ENCODE data around the gene INSM1. TPM values are rescaled to one million over a fixed set of nuclear protein-coding genes. Genes with fewer than 3 reads are reported as not detected.

The INSM1 gene
- total and polyA plus RNA-seq, 5 donors from 2014 or later = 0.12 TPM; not detected in 4

GRCh38 chr20:20386192-20386591 lies 18.3 kb downstream of the INSM1 start:
- ATAC-seq (ENCODE audit: low read depth in 2 of 2) = no peak

GRCh38 chr20:20390393-20390792 lies 22.5 kb downstream of the INSM1 start:
- DNase-seq (no peak), ATAC-seq (ENCODE audit: low read depth in 2 of 2) (no peak)
- Mint-ChIP-seq H3K4me3 (no peak overlapping the region), H3K36me3 (peaks cover 25% of the 10 kb centered on the region), H3K27ac (no peak overlapping the region), H3K9me3 (no peaks in the 10 kb centered on the region), H3K4me1 (peaks cover 0 to 8% (median 0%) of the 10 kb centered on the region in 4 donors), H3K27me3 (no peaks in the 10 kb centered on the region)
- Histone ChIP-seq H3K4me1 (ENCODE audit: control insufficient read depth, insufficient read depth, low read length, poor library complexity, severe bottlenecking) (no peaks in the 10 kb centered on the region), H3K27ac (ENCODE audit: insufficient read depth, low read length, poor library complexity, severe bottlenecking) (no peak overlapping the region), H3K27me3 (ENCODE audit: control insufficient read depth, insufficient read depth, low read length) (no peaks in the 10 kb centered on the region), H3K4me3 (ENCODE audit: low read depth, low read length) (no peak overlapping the region), H3K36me3 (ENCODE audit: control insufficient read depth, insufficient read depth, low read length) (peaks cover 6% of the 10 kb centered on the region), H3K9me3 (ENCODE audit: control insufficient read depth in 2 of 2, low read length in 2 of 2) (no peaks in the 10 kb centered on the region)

More at GRCh38 chr20:20386192-20386591, 18.3 kb downstream of the INSM1 start:
- peaks cover 3% of the 10 kb centered on the region for H3K36me3 Mint-ChIP-seq
- no peak overlapping the region for H3K27ac Mint-ChIP-seq
- H3K9me3 Mint-ChIP-seq = peaks cover 0 to 1% (median 0%) of the 10 kb centered on the region in 7 donors
- Histone ChIP-seq H3K4me3 (ENCODE audit: low read depth, low read length) (no peak overlapping the region), H3K9me3 (ENCODE audit: control insufficient read depth in 2 of 2, low read length in 2 of 2) (no peaks in the 10 kb centered on the region), H3K4me1 (ENCODE audit: control insufficient read depth, insufficient read depth, low read length, poor library complexity, severe bottlenecking) (no peaks in the 10 kb centered on the region), H3K27me3 (ENCODE audit: control insufficient read depth, insufficient read depth, low read length) (peaks cover 2% of the 10 kb centered on the region), H3K36me3 (ENCODE audit: control insufficient read depth, insufficient read depth, low read length) (no peaks in the 10 kb centered on the region), H3K27ac (ENCODE audit: insufficient read depth, low read length, poor library complexity, severe bottlenecking) (no peak overlapping the region)
- no peak overlapping the region for H3K4me3 Mint-ChIP-seq
- peaks cover 6% of the 10 kb centered on the region for H3K27me3 Mint-ChIP-seq
- H3K4me1 Mint-ChIP-seq = peaks cover 0 to 8% (median 0%) of the 10 kb centered on the region in 4 donors
- DNase-seq = no peak

- no peak overlapping the region for H3K27ac ChIP-seq (ENCODE audit: insufficient read depth, low read length, poor library complexity, severe bottlenecking)
- no peaks in the 10 kb centered on the region for H3K9me3 ChIP-seq (ENCODE audit: control insufficient read depth in 2 of 2, low read length in 2 of 2)
- H3K27me3 ChIP-seq (ENCODE audit: control insufficient read depth, insufficient read depth, low read length) = no peaks in the 10 kb centered on the region
- Mint-ChIP-seq H3K4me3 (no peak overlapping the region), H3K27ac (no peak overlapping the region), H3K9me3 (no peaks in the 10 kb centered on the region), H3K36me3 (peaks cover 25% of the 10 kb centered on the region), H3K4me1 (peaks cover 0 to 8% (median 0%) of the 10 kb centered on the region in 4 donors), H3K27me3 (no peaks in the 10 kb centered on the region)
- H3K4me3 ChIP-seq (ENCODE audit: low read depth, low read length) = no peak overlapping the region
- H3K4me1 ChIP-seq (ENCODE audit: control insufficient read depth, insufficient read depth, low read length, poor library complexity, severe bottlenecking) = no peaks in the 10 kb centered on the region
- no peak for DNase-seq
- H3K36me3 ChIP-seq (ENCODE audit: control insufficient read depth, insufficient read depth, low read length) = peaks cover 6% of the 10 kb centered on the region
- ATAC-seq (ENCODE audit: low read depth in 2 of 2) = no peak
These were observed 23.2 kb downstream of the INSM1 start for GRCh38 chr20:20391115-20391514.

GRCh38 chr20:20391766-20392165 lies 23.9 kb downstream of the INSM1 start:
- Histone ChIP-seq H3K27ac (ENCODE audit: insufficient read depth, low read length, poor library complexity, severe bottlenecking) (no peak overlapping the region), H3K27me3 (ENCODE audit: control insufficient read depth, insufficient read depth, low read length) (no peaks in the 10 kb centered on the region), H3K9me3 (ENCODE audit: control insufficient read depth in 2 of 2, low read length in 2 of 2) (no peaks in the 10 kb centered on the region), H3K36me3 (ENCODE audit: control insufficient read depth, insufficient read depth, low read length) (peaks cover 6% of the 10 kb centered on the region), H3K4me3 (ENCODE audit: low read depth, low read length) (no peak overlapping the region), H3K4me1 (ENCODE audit: control insufficient read depth, insufficient read depth, low read length, poor library complexity, severe bottlenecking) (no peaks in the 10 kb centered on the region)
- Mint-ChIP-seq H3K27me3 (no peaks in the 10 kb centered on the region), H3K9me3 (no peaks in the 10 kb centered on the region), H3K27ac (peak overlapping the region in 2 of 3 donors; percentile 35 to 71), H3K4me3 (no peak overlapping the region), H3K4me1 (peaks cover 0 to 8% (median 0%) of the 10 kb centered on the region in 4 donors), H3K36me3 (peaks cover 28% of the 10 kb centered on the region)
- DNase-seq = no peak
- no peak for ATAC-seq (ENCODE audit: low read depth in 2 of 2)

DNA sequence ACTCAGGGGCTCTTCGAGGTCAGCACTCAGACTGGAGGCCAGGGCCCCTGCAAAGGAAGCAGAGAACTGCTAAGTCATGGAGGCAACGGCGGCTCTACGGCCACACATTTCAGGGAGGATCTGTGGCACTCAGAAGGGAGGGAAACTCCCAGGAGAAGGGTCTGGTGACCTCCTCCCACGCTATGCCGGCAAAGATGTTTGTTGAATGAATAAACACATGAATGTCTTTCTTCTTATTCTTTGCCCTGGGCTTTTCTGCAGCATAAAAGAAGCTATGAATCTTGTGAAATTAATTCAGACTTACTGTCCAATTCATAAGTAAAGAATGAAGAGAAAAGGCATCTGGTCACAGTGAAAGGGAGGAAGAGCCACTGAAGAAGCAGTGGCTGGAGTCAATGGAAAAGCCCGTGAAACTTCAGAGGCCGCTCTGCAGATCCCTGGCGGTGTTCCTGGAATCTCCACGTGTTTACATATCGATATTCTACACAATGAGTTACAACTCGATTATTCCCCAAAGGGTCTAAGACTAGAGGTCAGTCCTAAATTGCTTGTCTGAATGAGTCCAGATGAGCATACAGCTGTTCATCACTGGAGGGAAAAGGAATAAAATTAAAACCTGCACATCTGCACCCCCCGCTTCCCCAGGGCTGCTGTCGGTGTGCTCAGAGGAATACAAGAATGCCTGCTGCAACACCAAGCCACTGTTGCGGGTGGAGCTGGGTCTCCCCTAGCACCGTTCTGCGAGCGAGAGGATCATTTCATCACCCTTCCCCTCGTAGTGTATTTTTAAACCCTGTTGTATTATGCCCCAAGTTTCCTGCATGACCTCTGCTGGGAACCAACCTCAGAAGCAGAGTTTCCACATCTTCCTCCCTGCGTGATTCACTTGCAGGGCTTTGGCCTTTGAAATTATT lies 25.6 kb downstream of the INSM1 start:
- H3K9me3 Mint-ChIP-seq = no peaks in the 10 kb centered on the region
- Histone ChIP-seq H3K27me3 (ENCODE audit: control insufficient read depth, insufficient read depth, low read length) (no peaks in the 10 kb centered on the region), H3K4me3 (ENCODE audit: low read depth, low read length) (no peak overlapping the region), H3K9me3 (ENCODE audit: control insufficient read depth in 2 of 2, low read length in 2 of 2) (no peaks in the 10 kb centered on the region), H3K27ac (ENCODE audit: insufficient read depth, low read length, poor library complexity, severe bottlenecking) (no peak overlapping the region), H3K4me1 (ENCODE audit: control insufficient read depth, insufficient read depth, low read length, poor library complexity, severe bottlenecking) (no peaks in the 10 kb centered on the region), H3K36me3 (ENCODE audit: control insufficient read depth, insufficient read depth, low read length) (peaks cover 6% of the 10 kb centered on the region)
- no peak for ATAC-seq (ENCODE audit: low read depth in 2 of 2)
- H3K4me3 Mint-ChIP-seq = no peak overlapping the region
- no peaks in the 10 kb centered on the region for H3K27me3 Mint-ChIP-seq
- no peak for DNase-seq
- H3K4me1 Mint-ChIP-seq = peaks cover 0 to 8% (median 0%) of the 10 kb centered on the region in 4 donors
- peak overlapping the region in 1 of 3 donors; percentile 24 for H3K27ac Mint-ChIP-seq
- peaks cover 31% of the 10 kb centered on the region for H3K36me3 Mint-ChIP-seq

- no peaks in the 10 kb centered on the region for H3K9me3 Mint-ChIP-seq
- H3K27me3 Mint-ChIP-seq = no peaks in the 10 kb centered on the region
- no peak overlapping the region for H3K27ac ChIP-seq (ENCODE audit: insufficient read depth, low read length, poor library complexity, severe bottlenecking)
- DNase-seq = no peak
- peaks cover 36% of the 10 kb centered on the region for H3K36me3 Mint-ChIP-seq
- H3K4me1 Mint-ChIP-seq = no peaks in the 10 kb centered on the region
- no peaks in the 10 kb centered on the region for H3K4me1 ChIP-seq (ENCODE audit: control insufficient read depth, insufficient read depth, low read length, poor library complexity, severe bottlenecking)
- H3K27ac Mint-ChIP-seq = peak overlapping the region in 1 of 3 donors; percentile 54
- ATAC-seq (ENCODE audit: low read depth in 2 of 2) = no peak
- H3K36me3 ChIP-seq (ENCODE audit: control insufficient read depth, insufficient read depth, low read length) = peaks cover 6% of the 10 kb centered on the region
- H3K27me3 ChIP-seq (ENCODE audit: control insufficient read depth, insufficient read depth, low read length) = no peaks in the 10 kb centered on the region
- H3K9me3 ChIP-seq (ENCODE audit: control insufficient read depth in 2 of 2, low read length in 2 of 2) = no peaks in the 10 kb centered on the region
- no peak overlapping the region for H3K4me3 ChIP-seq (ENCODE audit: low read depth, low read length)
- H3K4me3 Mint-ChIP-seq = no peak overlapping the region
These were observed 27.2 kb downstream of the INSM1 start for GRCh38 chr20:20395087-20395486.

DNA sequence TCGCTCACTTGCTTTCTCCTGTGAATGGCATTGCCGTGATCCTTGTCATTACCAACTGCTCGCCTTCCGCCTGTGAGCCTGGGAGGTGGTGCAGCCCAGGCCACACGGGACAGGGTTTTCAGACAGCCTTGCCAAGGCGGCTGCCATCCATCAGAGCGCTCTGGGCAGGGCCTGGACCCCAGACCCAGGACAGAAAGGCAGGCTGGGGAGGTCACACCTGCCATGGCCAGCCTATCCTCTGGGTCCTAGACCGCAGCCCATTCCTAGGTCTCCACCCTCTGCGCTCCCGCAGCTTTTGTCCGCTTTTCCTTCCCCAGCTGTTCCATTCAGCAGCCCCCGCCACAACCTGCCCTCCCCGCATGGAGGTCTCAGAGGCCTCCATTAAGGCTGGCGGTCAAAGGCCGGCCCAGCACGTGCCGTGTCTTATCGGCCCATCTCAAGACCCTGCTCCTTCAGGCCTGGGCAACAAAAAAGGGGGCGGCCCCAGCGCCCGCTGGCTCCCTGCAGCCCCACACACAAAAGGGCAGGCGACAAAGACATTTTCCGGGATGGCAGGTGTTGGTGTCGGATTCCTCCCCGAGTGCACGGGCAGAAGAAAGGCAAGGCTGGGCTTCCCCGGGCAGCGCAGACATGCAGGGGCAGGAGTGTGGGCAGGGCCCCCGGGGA lies 28.1 kb downstream of the INSM1 start:
- Mint-ChIP-seq H3K27me3 (no peaks in the 10 kb centered on the region), H3K4me1 (no peaks in the 10 kb centered on the region), H3K4me3 (no peak overlapping the region), H3K9me3 (no peaks in the 10 kb centered on the region), H3K27ac (no peak overlapping the region), H3K36me3 (peaks cover 39% of the 10 kb centered on the region)
- Histone ChIP-seq H3K4me3 (ENCODE audit: low read depth, low read length) (no peak overlapping the region), H3K36me3 (ENCODE audit: control insufficient read depth, insufficient read depth, low read length) (peaks cover 6% of the 10 kb centered on the region), H3K27ac (ENCODE audit: insufficient read depth, low read length, poor library complexity, severe bottlenecking) (no peak overlapping the region), H3K27me3 (ENCODE audit: control insufficient read depth, insufficient read depth, low read length) (no peaks in the 10 kb centered on the region), H3K9me3 (ENCODE audit: control insufficient read depth in 2 of 2, low read length in 2 of 2) (no peaks in the 10 kb centered on the region), H3K4me1 (ENCODE audit: control insufficient read depth, insufficient read depth, low read length, poor library complexity, severe bottlenecking) (no peaks in the 10 kb centered on the region)
- ATAC-seq (ENCODE audit: low read depth in 2 of 2) = no peak
- no peak for DNase-seq

All from CD4-positive, CD25-positive, alpha-beta regulatory T cell (primary cell).